G401.6 (cell line): ENCODE results near the gene IFITM2.
"Not testable (repeated sequence)": the region's sequence is repeated elsewhere in the genome, so short reads cannot be mapped to it uniquely, and the experiment has no call there.

Source experiments
- FAIRE-seq: peaks from 2 replicates; lab custom pipeline; 2012; peaks lifted over from hg19 to GRCh38; lab: Jason Lieb, UNC

The IFITM2 gene

DNA sequence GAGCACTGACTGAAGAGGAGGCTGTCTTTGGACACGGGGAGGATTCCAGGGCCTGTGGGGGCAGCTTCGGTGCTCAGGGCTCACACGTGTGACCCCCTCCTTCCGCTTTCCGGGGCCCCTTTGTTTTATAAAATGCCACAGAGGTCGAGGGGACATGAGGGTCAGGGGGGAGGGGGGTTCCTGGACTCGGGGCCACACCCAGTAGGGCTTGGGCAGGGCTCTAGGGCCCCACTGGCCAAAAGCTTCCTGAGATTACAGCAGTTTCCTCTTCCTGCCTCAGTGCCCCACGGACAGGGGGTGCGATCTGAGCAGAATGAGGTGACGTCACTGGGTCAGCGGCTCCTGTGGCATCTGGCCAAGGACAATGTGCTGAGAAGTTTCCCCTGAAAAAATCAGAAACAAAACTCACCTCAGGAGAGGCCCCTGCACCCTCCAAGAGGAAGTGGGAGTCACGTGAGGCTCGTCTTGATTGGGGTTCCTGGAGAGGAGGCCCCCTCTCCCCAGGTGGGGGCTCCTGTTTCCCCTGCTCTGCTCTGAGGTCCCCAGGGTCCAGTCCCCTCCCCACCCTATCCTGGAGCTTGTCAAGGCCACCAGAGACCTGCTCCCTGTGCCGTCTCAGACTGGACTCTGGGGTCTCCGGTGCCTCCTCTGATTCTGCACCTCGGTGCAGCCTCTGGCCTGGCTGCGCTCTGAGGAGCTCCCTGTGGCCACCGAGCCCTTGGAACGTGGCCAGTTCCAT, 19.4 kb downstream of the IFITM2 start:
- no peak for FAIRE-seq

DNA sequence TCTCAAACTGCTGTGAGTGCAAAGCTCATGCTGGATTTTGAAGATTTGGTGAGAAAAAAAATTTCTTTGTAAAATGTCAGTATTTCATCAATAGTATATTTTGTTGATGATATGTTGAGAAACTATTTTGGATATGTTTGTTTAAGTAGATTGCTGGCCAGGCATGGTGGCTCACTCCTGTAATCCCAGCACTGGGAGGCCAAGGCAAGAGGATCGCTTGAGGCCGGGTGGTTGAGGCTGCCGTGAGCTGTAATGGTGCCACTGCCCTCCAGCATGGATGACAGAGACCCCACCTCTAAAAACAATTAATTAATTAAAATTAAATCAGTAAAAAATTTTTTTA, 19.9 kb downstream of the IFITM2 start:
- no peak for FAIRE-seq

DNA sequence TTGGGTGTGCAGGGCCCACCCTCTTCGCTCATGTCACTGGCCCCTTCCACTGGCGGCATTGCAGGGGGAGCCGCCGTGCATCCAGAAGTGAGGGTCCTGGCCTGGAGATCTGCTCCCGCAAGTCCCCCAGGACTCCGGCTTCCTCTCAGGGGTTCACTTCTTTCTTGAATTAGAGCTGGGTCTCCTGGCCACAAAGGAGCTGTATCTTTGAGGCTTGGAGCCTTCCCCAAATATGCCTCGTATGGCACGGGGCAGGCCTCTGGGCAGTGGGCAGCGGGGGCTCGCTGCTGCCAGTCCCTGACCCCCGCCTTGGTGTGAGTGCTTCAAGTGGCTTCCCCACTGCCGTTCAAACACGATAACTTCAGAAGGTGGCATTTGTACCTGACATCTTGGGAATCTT, 20.4 kb downstream of the IFITM2 start:
- FAIRE-seq = no peak

DNA sequence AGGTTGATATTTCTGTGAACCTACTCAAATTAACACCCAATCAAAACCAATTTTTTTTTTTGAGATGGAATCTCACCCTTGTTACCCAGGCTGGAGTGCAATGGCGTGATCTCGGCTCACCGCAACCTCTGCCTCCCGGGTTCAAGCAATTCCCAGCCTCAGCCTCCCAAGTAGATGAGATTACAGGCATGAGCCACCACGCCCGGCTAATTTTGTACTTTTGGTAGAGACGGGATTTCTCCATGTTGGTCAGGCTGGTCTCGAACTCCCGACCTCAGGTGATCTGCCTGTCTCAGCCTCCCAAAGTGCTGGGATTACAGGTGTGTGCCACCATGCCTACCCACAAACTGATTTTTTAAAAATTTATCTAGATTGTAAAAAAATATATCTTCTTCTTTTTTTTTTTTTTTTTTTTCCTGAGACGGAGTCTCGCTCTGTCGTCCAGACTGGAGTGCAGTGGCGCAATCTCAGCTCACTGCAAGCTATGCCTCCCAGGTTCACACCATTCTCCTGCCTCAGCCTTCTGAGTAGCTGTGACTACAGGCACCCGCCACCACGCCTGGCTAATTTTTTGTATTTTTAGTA, 21.0 kb downstream of the IFITM2 start:
- not testable (repeated sequence) for FAIRE-seq

DNA sequence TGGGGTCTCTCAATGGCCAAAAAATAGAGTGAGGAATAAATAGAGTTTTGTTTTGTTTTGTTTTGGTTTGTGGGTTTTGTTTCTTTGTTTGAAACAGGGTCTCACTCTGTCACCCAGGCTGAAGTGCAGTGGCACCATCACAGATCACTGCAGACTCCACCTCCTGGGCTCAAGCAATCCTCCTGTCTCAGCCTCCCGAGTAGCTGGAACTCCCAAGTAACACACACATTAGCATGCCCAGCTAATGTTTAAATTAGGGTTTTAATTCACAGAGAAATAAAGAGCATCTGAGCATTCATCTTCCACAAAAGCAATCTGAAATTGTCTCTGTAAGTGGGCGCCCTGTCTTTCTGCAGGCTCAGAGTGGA, 22.3 kb downstream of the IFITM2 start:
- no peak for FAIRE-seq

DNA sequence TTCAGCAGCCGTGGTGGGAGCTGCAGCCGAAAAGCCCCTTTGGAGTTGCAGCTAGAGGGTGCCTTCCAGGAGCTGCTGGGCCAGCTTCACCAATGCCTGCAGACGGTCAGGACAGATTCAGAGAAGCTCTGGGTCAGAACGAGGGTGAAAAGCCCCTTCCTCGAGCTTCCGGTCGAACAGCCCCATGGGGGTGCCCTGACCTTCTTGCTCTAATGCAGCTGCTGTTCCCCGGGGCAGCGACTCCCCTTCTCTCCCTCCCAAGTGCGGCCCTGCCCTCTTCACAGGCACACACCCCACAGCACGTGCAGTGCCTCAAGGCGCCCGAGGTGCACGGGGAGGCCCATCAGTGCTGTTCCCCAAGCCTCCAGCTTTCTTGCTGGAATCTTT, 22.7 kb downstream of the IFITM2 start:
- FAIRE-seq = no peak

DNA sequence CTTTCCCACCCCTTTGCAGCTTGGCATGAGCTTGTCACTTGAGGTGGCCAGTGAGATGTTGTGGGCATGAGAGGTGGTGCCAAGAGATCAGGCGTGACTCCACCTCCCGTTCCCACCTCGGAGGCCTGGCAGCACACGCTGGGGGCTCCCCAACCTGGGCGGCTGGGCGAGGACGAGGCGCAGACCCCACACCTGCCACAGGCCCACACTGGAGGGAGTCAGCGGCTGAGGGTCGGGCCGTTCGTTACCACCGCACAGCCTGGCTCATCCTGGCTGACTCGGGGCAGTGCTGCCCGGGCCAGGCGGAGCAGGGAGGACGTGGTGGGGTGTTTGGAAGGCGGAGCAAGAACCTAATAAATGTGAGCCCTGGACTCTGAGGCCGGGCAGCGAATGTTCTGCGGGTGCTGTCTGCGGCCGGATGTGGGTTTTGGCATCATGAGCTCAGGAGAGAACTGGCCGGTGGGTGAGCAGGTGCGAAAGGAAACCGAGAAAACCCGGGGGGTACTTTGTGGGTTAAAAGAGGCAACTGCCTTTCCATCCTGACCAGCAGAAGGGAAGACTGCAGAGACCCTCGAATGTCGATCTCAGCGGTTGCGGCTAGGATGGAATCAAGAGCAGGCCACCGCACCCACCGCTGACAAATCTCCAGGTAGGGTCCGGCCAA, 23.2 kb downstream of the IFITM2 start:
- no peak for FAIRE-seq

DNA sequence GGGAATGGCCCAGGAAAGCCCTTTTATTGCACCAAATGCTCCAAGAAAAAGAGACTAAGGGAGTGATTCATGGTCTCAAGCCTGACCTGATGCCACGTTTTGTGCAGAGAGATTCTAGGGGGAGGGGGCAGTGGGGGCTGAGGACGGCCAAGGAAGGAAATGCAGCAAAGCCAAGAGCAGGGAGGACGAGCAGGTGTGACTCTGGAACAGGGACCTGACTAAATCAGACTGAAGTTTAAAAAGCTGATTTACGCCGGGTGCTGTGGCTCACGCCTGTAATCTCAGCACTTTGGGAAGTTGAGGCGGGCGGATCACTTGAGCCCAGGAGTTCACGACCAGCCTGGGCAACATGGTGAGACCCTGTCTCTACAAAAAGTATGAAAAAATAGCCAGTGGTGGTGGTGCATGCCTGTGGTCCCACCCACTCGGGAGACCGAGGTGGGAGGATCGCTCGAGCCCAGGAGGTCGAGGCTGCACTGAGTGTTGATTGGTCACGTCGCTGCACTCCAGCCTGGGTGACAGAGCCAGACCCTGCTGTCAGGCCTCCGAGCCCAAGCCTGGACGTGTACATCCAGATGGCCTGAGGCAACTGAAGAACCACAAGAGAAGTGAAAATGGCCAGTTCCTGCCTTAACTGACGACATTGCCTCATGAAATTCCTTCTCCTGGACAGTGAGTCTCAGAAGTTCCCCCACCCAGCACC, 23.9 kb downstream of the IFITM2 start:
- no peak for FAIRE-seq

DNA sequence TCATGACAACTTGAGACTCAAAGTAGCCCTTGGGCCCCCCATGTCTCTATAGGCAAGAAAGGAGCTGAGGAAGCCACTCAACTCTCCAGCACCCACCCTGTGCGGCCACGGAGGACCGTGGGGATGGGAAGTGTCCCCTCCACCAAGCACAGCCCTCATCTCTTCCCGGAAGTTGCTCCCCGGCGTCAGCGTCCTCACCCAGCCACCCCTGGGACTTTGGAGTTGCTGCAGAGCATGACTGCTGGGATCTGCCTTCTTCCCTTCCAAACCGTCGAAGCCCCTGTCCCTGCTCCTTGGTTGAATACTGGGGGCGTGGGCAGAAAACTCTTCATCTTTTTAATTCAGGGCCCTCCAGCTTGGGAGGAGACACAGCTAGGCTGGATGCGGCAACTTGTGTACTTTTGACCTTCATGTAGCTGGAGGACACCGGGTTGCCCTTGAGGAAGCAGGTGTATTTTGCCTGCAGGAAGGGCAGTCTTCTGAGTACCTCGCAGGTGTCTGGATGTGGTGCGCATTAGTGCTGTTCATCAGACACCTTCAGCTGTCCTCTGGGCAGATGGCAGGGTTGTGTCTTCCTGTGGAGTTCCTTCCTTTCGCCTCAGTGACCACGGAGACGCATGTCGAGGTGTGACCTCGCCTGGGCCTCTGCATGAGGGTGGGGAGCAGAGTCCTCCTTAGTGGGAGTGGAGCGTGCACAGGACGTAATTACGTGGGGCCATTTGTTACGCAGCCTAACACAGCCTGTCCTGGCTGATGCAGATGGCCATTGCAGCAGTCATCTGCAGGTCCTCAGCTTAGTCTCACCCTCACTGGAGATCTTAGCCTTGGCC, 25.2 kb downstream of the IFITM2 start:
- FAIRE-seq = no peak

DNA sequence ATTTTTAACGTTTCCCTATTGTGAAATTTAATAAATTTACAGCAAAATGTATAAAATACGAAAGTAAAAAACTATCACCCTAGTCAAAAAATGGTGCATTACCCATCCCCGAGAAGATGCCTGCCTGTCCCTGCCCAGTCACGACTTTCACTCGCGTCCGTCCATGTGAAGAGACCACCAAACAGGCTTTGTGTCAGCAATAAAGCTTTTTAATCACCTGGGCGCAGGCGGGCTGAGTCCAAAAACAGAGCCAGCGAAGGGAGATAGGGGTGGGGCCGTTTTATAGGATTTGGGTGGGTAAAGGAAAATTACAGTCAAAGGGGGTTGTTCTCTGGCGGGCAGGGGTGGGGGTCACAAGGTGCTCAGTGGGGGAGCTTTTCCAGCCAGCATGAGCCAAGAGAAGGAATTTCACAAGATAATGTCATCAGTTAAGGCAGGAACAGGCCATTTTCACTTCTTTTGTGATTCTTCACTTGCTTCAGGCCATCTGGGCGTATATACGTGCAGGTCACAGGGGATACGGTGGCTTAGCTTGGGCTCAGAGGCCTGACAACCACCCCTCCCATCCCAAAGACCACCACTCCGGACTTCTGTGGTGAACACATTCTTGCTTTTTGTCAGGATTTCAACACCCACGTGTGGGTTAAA, 26.1 kb downstream of the IFITM2 start:
- not testable (repeated sequence) for FAIRE-seq

DNA sequence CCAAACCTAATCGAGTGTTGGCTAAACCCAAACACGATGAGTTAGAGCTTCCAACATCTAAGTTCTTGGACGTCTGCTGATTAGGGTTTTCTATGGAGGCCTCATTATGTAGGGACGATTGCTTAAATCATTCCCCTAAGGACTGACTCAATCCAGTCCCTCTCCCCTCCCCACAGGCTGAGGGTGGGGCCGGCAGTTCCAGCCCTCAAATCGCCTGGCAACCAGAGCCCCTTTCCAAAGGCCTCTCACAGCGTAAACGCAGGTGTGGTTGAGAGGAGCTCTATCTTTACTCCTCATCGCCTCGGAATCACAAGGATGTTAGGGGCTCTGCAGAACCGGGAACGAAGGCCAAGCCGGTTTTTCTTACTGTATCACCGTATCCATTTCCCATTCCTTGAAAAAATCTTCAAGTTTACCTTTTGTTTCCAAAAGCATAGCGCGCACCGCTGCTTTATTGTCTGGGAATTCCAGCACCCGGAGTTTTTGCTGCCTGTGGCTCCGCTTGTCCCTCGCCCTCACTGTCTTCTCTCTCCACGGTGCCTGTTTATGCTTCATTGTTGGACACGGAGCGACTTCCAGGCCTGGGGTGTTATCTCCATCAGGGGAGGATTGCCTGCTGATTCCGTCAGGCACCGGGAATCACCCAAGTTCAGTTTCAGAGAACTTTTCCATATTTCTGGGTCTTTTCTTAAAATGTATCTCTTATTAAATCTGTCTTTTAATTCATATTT, 26.8 kb downstream of the IFITM2 start:
- FAIRE-seq = no peak

DNA sequence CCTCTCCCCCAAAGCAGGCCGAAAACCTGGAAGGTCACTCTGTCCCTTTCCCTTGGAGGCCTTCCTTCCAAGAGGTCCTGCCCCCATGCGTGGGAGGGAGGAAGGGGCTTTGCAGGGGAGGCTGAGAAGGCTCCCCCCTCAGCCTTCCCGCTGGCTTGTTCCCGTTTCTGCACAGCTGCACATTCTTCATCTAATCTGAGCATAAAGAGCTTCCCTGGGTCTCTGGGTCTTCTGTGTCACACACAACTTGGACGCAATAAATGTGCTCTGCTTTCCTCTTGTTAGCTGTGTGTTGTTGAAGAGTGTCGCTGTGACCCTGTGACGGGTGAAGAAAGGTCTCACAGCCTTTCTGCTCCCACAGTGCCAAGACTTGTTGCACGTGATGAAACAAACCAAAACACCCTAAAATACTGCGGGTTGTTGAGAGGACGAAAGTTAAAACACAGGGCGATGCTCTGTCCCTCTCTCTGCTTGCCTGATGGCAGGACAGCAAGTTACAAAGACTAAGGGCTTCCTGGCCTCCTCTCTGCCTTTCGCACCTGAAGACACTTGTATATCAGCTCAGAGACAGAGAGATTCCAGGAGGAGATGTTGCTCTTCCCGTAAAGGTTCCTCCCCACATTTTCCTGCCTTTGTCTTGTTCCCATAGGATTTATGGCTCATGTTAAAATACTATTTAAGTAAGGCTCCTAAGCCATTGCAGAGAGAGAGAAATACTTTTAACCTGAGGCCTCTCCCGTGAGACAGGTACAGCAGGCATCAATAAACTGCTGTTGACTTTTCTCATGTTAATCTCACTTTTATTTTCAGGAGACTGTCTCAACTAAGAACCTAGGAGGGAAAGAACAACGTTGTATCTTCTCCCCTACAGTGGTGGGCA, 28.4 kb downstream of the IFITM2 start:
- FAIRE-seq = no peak

DNA sequence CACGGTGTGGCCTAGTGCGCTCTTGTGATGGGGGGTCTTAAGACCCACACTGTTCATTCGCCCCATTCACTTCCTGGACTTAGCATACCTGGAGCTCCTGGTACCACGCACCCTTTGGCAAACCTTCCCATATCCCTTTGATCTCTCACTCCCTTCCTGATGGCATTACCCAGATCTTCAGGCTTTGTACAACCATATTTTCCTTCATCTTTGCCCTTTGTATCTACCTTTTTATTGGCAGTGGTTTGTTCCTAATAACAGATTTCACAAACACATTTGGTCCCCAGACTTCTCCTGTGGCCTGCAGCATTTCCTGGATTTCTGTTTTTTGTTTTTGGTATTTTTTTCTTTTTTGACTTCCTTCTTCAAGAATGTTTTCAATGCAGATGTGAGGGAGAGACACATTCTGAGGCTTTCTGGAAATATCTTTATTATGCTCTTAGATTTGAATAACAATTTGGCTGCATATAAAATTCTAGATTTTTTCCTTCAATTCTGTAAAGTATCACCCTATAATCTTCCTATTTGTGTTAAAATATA, 29.1 kb downstream of the IFITM2 start:
- no peak for FAIRE-seq

DNA sequence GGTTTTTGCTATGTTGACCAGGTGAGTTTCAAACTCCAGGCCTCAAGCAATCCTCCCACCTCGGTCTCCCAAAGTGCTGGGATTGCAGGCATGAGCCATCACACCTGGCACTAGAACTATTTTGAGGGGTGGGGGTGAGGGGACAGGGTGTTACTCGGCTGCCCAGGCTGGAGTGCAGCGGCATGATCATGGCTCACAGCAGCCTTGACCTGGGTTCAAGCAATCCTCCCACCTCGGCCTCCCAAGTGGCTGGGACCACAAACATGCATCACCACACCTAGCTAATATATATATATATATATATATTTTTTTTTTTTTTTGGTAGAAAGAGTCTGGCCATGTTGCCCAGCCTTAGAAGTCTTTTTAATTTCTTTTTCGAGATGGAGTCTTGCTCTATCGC, 30.1 kb downstream of the IFITM2 start:
- FAIRE-seq = no peak

DNA sequence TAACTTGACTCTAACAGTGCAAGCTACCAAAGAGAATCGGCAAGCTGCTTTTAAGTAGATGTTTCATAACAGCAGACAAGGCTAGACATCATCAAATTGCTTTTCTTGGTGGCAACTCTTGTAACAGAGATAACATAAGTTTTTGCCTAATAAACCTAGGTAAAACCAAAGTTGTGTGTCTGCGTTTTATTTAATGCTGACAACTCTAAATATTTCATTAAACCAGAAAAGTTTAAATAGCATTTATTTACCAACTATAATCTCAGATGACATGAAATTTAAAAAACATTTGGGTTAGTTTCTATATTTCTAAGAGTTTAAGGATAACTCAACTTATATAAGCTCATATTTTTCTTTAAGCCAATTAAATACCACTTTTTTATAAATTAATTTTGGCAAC, 32.3 kb downstream of the IFITM2 start:
- FAIRE-seq = peak; percentile 8

DNA sequence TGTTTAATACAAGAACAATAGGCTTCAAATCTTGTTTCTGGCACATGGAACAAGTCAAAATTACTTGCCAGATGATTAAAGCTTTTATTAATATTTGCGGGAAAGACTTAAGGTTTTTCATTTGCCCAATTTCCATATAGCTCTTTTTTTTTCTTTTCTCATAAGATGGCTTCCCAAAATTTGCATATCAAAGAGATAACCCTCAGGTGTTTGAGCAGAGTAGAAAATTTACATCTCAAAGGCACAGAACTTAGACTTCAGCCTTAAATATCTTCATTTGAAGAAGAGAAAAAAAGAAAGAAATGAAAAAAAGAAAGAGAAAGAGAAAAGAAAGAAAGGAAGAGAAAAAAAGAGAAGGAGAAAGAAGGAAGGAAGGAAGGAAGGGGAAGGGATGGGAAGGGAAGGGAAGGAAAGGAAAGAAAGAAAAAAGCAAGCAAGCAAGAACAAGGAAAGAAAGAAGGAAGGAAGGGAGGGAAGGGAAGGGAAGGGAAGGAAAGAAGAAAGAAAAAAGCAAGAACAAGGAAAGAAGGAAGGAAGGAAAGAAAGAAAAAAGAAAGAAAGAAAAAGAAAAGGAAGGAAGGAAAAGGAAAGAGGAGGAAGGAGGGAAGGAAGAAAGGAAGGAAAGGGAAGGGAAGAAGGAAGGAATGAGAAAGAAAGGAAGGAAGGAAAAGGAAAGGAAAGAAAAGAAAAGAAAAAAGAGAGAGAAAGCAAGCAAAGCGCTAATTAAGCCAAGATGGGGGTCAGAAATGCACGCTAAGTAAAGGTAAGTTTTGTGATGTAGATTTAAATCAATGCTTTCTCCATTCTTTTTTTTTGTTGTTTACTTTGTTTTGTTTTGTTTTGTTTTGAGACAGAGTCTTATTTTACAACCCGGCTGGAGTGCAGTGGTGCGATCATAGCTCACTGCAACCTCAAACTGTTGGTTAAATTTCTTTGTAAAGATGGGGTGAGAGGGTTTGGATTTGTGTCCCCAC, 33.2 kb downstream of the IFITM2 start:
- FAIRE-seq = no peak

DNA sequence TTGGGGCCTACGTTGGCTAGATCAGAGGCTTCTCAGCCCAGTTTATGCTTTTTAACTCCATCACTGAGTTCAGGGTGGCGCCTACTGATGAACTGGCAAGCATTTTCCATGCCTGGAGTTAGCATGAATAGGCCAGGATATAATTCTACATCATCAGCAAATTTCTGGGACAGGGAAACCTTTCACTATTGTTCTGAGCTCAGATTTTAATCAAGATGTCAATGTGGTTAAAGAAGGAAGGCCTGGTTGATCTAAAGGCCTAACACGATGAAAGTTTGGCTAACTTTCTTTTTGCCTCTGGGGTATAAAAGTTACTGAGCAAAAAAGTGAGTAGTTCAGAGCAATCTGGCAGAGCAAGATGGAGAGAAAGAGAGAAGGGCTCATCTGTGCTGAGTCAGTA, 34.7 kb downstream of the IFITM2 start:
- no peak for FAIRE-seq

DNA sequence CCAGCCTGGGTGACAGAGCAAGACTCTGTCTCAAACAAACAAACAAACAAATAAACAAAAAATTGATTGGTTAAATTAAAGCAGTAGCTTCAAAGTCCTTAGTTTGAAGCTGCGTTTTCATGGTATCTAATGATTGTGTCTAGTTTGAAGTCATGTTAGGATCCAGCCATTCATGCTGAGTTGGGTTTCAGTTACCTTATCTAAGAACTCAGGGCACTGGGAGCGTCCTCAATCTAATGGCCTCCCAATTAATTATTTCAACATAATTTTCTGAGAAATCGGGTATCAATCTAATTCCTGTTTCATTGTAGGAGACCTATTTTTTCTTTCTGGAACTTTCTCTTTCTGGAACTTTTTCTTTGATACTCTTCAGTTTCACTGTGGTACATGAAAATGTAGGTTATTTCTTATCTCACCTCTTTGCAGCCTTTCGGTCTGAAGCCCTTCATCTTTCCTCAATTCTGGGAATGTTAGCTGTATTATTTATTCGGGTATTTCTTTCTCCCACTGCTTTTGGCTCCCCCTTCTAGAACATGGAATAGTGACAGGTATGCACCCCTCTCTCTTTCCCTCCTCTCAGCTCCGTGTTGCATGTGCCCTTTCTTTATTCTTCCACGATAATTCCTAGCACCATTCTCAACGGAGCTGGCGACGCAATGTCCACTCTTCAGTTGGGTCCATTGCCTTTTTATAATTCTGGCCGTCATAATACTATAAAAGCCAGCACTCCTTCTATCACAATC, 37.4 kb downstream of the IFITM2 start:
- FAIRE-seq = no peak
